ENCODE measurements around the gene KLHL6. TPM values are rescaled to one million over a fixed set of nuclear protein-coding genes. Genes with fewer than 3 reads are reported as not detected.
"Not testable (repeated sequence)": the region's sequence is repeated elsewhere in the genome, so short reads cannot be mapped to it uniquely, and the experiment has no call there.

The KLHL6 gene
- total RNA-seq, 1 experiment from 2014 or later: 0.11 TPM

DNA sequence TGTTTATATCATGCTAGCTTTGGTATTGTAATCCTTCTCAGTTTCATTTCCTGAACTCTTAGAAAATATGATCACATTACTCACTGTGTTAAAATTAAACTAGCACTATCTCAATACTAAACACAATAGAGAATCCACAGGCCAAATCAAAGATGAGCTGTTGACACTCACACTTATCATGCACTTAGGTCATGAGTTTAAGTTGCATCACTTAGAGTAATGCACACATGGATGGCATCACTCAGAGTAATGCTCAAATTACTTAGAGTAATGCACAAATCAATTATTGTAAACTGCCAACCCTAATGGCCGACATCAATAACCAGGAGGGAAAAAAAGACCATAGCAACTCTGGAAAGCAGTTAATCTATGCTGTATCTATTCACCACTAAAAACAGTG, 87.1 kb downstream of the KLHL6 start:
- H3K4me3 Mint-ChIP-seq: no peak overlapping the region
- ATAC-seq (no peak), DNase-seq (ENCODE audit: low spot score) (no peak)
- ChIA-PET POLR2A (no interaction called here), CTCF (interaction anchor here (0.6 to 1.4 kb wide), 5 partner anchors 11 to 346 kb away, joined by 3 to 4 read pairs (median 3); no protein-coding TSS in a partner anchor)
- TF ChIP-seq GABPB1 (CRISPR knock-in tag; IDR thresholded peaks at IDR 0.05) (peak; percentile 54), FOXJ3 (CRISPR knock-in tag; IDR thresholded peaks at IDR 0.05; ENCODE audit: borderline replicate concordance) (no peak)
- no peaks in the 10 kb centered on the region for H3K4me1 Mint-ChIP-seq
- H3K27ac Mint-ChIP-seq: no peak overlapping the region
- H3K9me3 Mint-ChIP-seq: no peaks in the 10 kb centered on the region
- no peaks in the 10 kb centered on the region for H3K27me3 Mint-ChIP-seq (ENCODE audit: low read depth)
- no peaks in the 10 kb centered on the region for H3K36me3 Mint-ChIP-seq

DNA sequence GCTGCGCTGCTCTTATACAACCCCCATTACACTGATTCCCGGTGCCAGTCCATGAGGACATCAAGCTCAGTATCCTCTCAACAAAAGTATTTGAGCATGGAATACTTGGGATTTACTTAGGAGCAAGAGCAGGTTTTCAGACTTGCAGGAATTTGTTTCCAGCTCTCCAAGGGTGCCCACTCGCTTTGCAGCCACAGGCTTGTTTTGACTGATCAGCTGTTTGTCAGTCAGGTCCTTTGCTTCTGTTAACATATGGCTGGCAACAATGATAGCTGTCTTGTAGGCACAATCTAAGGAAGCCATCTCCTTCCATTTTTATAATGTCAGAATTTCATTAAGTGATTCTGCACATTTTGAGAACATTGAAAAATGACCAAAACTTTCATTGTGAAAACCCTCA, 88.9 kb downstream of the KLHL6 start:
- Mint-ChIP-seq H3K27me3 (ENCODE audit: low read depth) (no peaks in the 10 kb centered on the region), H3K4me1 (no peaks in the 10 kb centered on the region), H3K4me3 (no peak overlapping the region), H3K36me3 (no peaks in the 10 kb centered on the region), H3K27ac (no peak overlapping the region), H3K9me3 (no peaks in the 10 kb centered on the region)
- DNase-seq (ENCODE audit: low spot score): no peak
- CTCF ChIA-PET: interaction anchor here (1.0 kb wide), 1 partner anchor 13 kb away, joined by 5 read pairs; no protein-coding TSS in a partner anchor
- TF ChIP-seq TP53 (CRISPR knock-in tag; IDR thresholded peaks at IDR 0.05) (no peak), FOXK1 (CRISPR knock-in tag; IDR thresholded peaks at IDR 0.05) (no peak), E2F4 (CRISPR knock-in tag; IDR thresholded peaks at IDR 0.05; ENCODE audit: borderline replicate concordance, low read depth) (no peak)
- TF ChIP-seq, protein P1, sequence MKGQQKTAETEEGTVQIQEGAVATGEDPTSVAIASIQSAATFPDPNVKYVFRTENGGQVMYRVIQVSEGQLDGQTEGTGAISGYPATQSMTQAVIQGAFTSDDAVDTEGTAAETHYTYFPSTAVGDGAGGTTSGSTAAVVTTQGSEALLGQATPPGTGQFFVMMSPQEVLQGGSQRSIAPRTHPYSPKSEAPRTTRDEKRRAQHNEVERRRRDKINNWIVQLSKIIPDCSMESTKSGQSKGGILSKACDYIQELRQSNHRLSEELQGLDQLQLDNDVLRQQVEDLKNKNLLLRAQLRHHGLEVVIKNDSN (CRISPR knock-in tag; IDR thresholded peaks at IDR 0.05): no peak
- POLR2A ChIA-PET: no interaction called here
- ATAC-seq: no peak

GRCh38 chr3:183465710-183466109, 89.8 kb downstream of the KLHL6 start:
- H3K27me3 Mint-ChIP-seq (ENCODE audit: low read depth); POLR2A ChIA-PET; H3K9me3 Mint-ChIP-seq; H3K4me3 Mint-ChIP-seq; H3K4me1 Mint-ChIP-seq; ATAC-seq; H3K27ac Mint-ChIP-seq; DNase-seq (ENCODE audit: low spot score); H3K36me3 Mint-ChIP-seq; CTCF ChIA-PET: not testable (repeated sequence)

DNA sequence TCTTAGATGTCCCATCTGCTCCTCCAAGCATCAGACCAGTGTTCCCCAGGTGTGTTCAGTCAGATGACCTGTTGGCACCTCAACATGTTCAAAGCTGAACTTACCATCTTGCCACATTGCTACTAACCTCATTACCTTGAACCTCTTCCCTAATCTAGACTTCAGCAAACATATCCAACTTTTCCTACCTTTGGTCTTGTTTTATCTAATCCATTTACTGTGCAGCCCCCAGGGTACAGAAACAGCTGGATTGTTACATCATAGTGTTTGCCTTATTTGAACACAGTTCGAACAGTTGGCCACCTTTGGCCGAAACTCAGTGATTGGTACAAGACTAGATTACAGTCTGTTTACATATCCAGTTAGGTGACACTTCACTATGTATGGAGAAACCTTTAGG, 91.0 kb downstream of the KLHL6 start:
- ChIA-PET CTCF (no interaction called here), POLR2A (no interaction called here)
- peaks cover 9% of the 10 kb centered on the region for H3K4me1 Mint-ChIP-seq
- peaks cover 3% of the 10 kb centered on the region; the same call in 1 of the 2 replicates for H3K27me3 Mint-ChIP-seq (ENCODE audit: low read depth)
- H3K9me3 Mint-ChIP-seq: peaks cover 12% of the 10 kb centered on the region
- no peak overlapping the region for H3K27ac Mint-ChIP-seq
- H3K36me3 Mint-ChIP-seq: peaks cover 7% of the 10 kb centered on the region; the same call in 1 of the 2 replicates
- TF ChIP-seq GABPB1 (CRISPR knock-in tag; IDR thresholded peaks at IDR 0.05) (peak; percentile 87), JUN (CRISPR knock-in tag; IDR thresholded peaks at IDR 0.05) (no peak)
- ATAC-seq: no peak
- H3K4me3 Mint-ChIP-seq: no peak overlapping the region
- no peak for DNase-seq (ENCODE audit: low spot score)

GRCh38 chr3:183460081-183461055, 95.1 kb downstream of the KLHL6 start:
- Mint-ChIP-seq H3K27me3 (ENCODE audit: low read depth) (peaks cover 3% of the 10 kb centered on the region; the same call in 1 of the 2 replicates), H3K9me3 (peaks cover 12% of the 10 kb centered on the region), H3K27ac (no peak overlapping the region), H3K36me3 (peaks cover 7% of the 10 kb centered on the region; the same call in 1 of the 2 replicates), H3K4me1 (peaks cover 16% of the 10 kb centered on the region), H3K4me3 (no peak overlapping the region)
- POLR2A ChIA-PET: interaction anchor here (0.6 kb wide), 2 partner anchors 49 to 59 kb away, joined by 4 to 5 read pairs; no protein-coding TSS in a partner anchor
- no peak for DNase-seq (ENCODE audit: low spot score)
- TF ChIP-seq, protein P2, sequence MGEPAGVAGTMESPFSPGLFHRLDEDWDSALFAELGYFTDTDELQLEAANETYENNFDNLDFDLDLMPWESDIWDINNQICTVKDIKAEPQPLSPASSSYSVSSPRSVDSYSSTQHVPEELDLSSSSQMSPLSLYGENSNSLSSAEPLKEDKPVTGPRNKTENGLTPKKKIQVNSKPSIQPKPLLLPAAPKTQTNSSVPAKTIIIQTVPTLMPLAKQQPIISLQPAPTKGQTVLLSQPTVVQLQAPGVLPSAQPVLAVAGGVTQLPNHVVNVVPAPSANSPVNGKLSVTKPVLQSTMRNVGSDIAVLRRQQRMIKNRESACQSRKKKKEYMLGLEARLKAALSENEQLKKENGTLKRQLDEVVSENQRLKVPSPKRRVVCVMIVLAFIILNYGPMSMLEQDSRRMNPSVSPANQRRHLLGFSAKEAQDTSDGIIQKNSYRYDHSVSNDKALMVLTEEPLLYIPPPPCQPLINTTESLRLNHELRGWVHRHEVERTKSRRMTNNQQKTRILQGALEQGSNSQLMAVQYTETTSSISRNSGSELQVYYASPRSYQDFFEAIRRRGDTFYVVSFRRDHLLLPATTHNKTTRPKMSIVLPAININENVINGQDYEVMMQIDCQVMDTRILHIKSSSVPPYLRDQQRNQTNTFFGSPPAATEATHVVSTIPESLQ (CRISPR knock-in tag; IDR thresholded peaks at IDR 0.05): no peak
- no peak for TF ChIP-seq PRRX2 (CRISPR knock-in tag; IDR thresholded peaks at IDR 0.05)
- TF ChIP-seq NFATC4 (CRISPR knock-in tag; IDR thresholded peaks at IDR 0.05): no peak
- ATAC-seq: no peak
- CTCF ChIA-PET: no interaction called here
